OCI-M1 (cell line): ENCODE results near the gene MAGEE2.
"Not testable (repeated sequence)": the region's sequence is repeated elsewhere in the genome, so short reads cannot be mapped to it uniquely, and the experiment has no call there.

Source experiments
- DNase-seq: peaks from one replicate; lab custom pipeline; 2025; lab: John Stamatoyannopoulos, UW

MAGEE2 gene, protein sequence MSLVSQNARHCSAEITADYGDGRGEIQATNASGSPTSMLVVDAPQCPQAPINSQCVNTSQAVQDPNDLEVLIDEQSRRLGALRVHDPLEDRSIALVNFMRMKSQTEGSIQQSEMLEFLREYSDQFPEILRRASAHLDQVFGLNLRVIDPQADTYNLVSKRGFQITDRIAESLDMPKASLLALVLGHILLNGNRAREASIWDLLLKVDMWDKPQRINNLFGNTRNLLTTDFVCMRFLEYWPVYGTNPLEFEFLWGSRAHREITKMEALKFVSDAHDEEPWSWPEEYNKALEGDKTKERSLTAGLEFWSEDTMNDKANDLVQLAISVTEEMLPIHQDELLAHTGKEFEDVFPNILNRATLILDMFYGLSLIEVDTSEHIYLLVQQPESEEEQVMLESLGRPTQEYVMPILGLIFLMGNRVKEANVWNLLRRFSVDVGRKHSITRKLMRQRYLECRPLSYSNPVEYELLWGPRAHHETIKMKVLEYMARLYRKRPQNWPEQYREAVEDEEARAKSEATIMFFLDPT

GRCh38 chrX:75784680-75785491, at the start of gene MAGEE2:
Gene MAGEE2 (minus strand): TSS chrX:75785254. CDS start chrX:75785051, 203 bp downstream.
- DNase-seq = no peak

DNA sequence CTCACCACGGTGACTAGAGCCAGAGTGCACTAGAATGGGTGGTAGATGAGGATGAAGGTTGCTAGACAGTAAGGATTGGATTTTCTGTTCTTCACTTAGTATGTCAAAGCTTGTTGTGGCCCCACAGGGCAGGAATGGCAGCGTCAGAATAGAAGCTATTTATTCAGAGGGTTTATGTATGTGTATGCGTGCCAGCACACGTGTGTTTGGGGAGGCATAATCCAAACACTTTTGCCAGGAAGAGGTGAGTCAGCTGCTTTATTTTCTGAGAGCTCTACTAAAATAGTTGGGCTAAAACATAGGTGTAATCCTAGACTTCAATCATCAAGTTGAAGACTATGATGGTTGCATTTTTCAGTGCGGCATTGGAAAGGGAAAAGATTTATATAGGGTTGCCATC, 1.2 kb upstream of the MAGEE2 start:
- no peak for DNase-seq

DNA sequence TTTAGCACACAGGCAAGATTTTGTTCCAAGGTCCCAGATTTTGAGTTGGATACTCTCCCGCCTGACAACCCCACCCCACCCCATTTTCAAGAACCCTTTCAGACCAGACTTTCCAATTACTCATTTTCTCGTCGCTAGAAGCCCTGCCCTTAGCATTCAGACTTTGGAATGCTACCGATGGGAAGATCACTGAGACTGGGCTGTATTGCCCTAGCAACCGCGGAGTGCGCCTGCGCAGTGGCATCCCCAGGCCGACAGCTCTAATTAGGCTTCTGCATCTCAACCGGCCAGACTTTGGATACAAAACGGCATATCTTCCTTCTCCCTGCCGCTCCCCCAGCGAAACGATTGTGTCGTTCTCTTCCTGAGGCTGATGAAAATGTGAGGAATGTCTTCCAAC, 3.4 kb downstream of the MAGEE2 start:
- DNase-seq = no peak

- DNase-seq = not testable (repeated sequence)
These were observed 17.0 kb downstream of the MAGEE2 start for GRCh38 chrX:75768063-75768462.

GRCh38 chrX:75748431-75748830, 36.6 kb downstream of the MAGEE2 start:
- DNase-seq = no peak

- no peak for DNase-seq
These were observed 38.0 kb downstream of the MAGEE2 start for GRCh38 chrX:75746891-75747639.
